Fibroblast of gingiva (primary cell): ENCODE data around the gene EFCAB6.

Source experiments
- DNase-seq: peaks from one replicate; pipeline ENCODE4 v3.0.0-alpha.2; 2011; ENCODE audit warnings: low read depth

Gene EFCAB6

GRCh38 chr22:43542681-43543521, 269.2 kb downstream of the EFCAB6 start:
- no peak for DNase-seq

- no peak for DNase-seq
Observed at GRCh38 chr22:43541462-43542407, 270.4 kb downstream of the EFCAB6 start.

GRCh38 chr22:43541022-43541421, 271.1 kb downstream of the EFCAB6 start:
- no peak for DNase-seq

GRCh38 chr22:43540529-43540923, 271.6 kb downstream of the EFCAB6 start:
- no peak for DNase-seq

- no peak for DNase-seq
Observed at GRCh38 chr22:43539572-43540528, 272.3 kb downstream of the EFCAB6 start.

GRCh38 chr22:43537019-43537585, 275.0 kb downstream of the EFCAB6 start:
- DNase-seq, result no peak

GRCh38 chr22:43535741-43536140, 276.4 kb downstream of the EFCAB6 start:
- no peak for DNase-seq

GRCh38 chr22:43535336-43535735, 276.8 kb downstream of the EFCAB6 start:
- DNase-seq, result no peak

GRCh38 chr22:43534916-43535315, 277.2 kb downstream of the EFCAB6 start:
- DNase-seq, result no peak

- DNase-seq, result no peak
Observed at GRCh38 chr22:43533656-43534428, 278.3 kb downstream of the EFCAB6 start.

- no peak for DNase-seq
Observed at GRCh38 chr22:43533156-43533530, 279.0 kb downstream of the EFCAB6 start.

GRCh38 chr22:43532301-43533155, 279.6 kb downstream of the EFCAB6 start:
- no peak for DNase-seq

GRCh38 chr22:43531651-43532050, 280.5 kb downstream of the EFCAB6 start:
- no peak for DNase-seq

- no peak for DNase-seq
Observed at GRCh38 chr22:43530349-43531201, 281.5 kb downstream of the EFCAB6 start.

GRCh38 chr22:43529934-43530333, 282.2 kb downstream of the EFCAB6 start:
- no peak for DNase-seq

GRCh38 chr22:43529461-43529860, 282.6 kb downstream of the EFCAB6 start:
- DNase-seq, result no peak

GRCh38 chr22:43528601-43529360, 283.3 kb downstream of the EFCAB6 start:
- DNase-seq, result no peak

- no peak for DNase-seq
Observed at GRCh38 chr22:43526946-43527345, 285.2 kb downstream of the EFCAB6 start.
